Erythroblast (primary cell): Measurements from ENCODE around the gene FAM3B.

Experiments used
- GATA1 ChIP-seq: IDR thresholded peaks from 2 replicates; pipeline ENCODE4 v1.6.1; 2011; ENCODE audit warnings: low read depth, mild to moderate bottlenecking, control low read depth, low read length, moderate library complexity
- POLR2A ChIP-seq: IDR thresholded peaks from 2 replicates; pipeline ENCODE4 v1.6.1; 2011; ENCODE audit warnings: mild to moderate bottlenecking, low read length

DNA sequence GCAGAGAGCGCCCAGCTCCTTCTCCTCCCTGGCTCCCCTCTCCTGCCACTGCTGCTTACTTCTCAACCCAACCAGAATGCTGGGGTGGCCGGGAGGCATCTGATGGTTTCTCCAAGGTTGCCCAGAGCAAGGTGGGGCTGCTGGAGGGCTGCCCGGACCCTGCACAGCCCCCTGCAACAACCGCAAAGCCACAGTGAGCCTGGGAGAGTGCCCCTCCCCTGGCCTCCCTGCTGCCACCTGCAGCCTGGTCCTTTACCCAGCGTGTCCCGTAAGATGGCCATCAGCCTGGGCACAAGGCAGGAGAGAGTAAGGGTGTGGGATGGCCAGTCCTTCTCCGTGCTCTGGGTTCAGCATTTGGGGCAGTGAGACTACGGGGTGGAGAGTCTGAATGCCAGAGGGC is 62.2 kb downstream of the FAM3B start:
- TF ChIP-seq POLR2A = no peak
- TF ChIP-seq GATA1 = no peak
